HG03108 (cell line): ENCODE measurements around the gene DOCK9.

Experiments
- ATAC-seq: cut with Tn5 transposase; IDR thresholded peaks from one replicate; pipeline ENCODE4 v1.9.1; 2021; ENCODE audit warnings: moderate library complexity; ENCODE audit not compliant: unreplicated experiment

The DOCK9 gene

GRCh38 chr13:98752467-98753290 is 225.2 kb downstream of the DOCK9 start, which contains the start of gene SLC15A1:
Gene SLC15A1, minus strand, starts transcription at chr13:98752672. Its CDS starts 74 bp downstream, at chr13:98752598.
- no peak for ATAC-seq

GRCh38 chr13:98751861-98752466 is 225.9 kb downstream of the DOCK9 start:
- ATAC-seq = no peak

GRCh38 chr13:98751367-98751782 is 226.5 kb downstream of the DOCK9 start:
- no peak for ATAC-seq

GRCh38 chr13:98749501-98749900 is 228.4 kb downstream of the DOCK9 start:
- ATAC-seq = no peak

GRCh38 chr13:98746968-98747367 is 230.9 kb downstream of the DOCK9 start:
- no peak for ATAC-seq
